Measurements from ENCODE around the gene DYNLL1.
"Not testable (repeated sequence)": the region's sequence is repeated elsewhere in the genome, so short reads cannot be mapped to it uniquely, and the experiment has no call there.

Gene DYNLL1

GRCh38 chr12:120508537-120508936 lies 12.6 kb downstream of the DYNLL1 start:
- H3K36me3 Mint-ChIP-seq (ENCODE audit: low read depth) = peaks cover 22% of the 10 kb centered on the region
- no peak for DNase-seq (ENCODE audit: low spot score)
- H3K27me3 Mint-ChIP-seq (ENCODE audit: low read depth) = no peaks in the 10 kb centered on the region
- no peak overlapping the region for H3K27ac Mint-ChIP-seq
- H3K9me3 Mint-ChIP-seq = no peaks in the 10 kb centered on the region
- no peak overlapping the region for H3K4me3 Mint-ChIP-seq
- H3K4me1 Mint-ChIP-seq (ENCODE audit: low read depth) = no peaks in the 10 kb centered on the region

- Mint-ChIP-seq H3K9me3 (no peaks in the 10 kb centered on the region), H3K36me3 (ENCODE audit: low read depth) (peaks cover 16% of the 10 kb centered on the region), H3K27me3 (ENCODE audit: low read depth) (no peaks in the 10 kb centered on the region), H3K4me1 (ENCODE audit: low read depth) (no peaks in the 10 kb centered on the region), H3K27ac (no peak overlapping the region), H3K4me3 (no peak overlapping the region)
- no peak for DNase-seq (ENCODE audit: low spot score)
These were observed 18.1 kb downstream of the DYNLL1 start for GRCh38 chr12:120514002-120514401.

- no peaks in the 10 kb centered on the region for H3K9me3 Mint-ChIP-seq
- H3K36me3 Mint-ChIP-seq (ENCODE audit: low read depth) = peaks cover 11% of the 10 kb centered on the region
- H3K27ac Mint-ChIP-seq = no peak overlapping the region
- no peak for DNase-seq (ENCODE audit: low spot score)
- H3K4me1 Mint-ChIP-seq (ENCODE audit: low read depth) = no peaks in the 10 kb centered on the region
- no peak overlapping the region for H3K4me3 Mint-ChIP-seq
- no peaks in the 10 kb centered on the region for H3K27me3 Mint-ChIP-seq (ENCODE audit: low read depth)
These were observed 19.6 kb downstream of the DYNLL1 start for GRCh38 chr12:120515496-120515895.

GRCh38 chr12:120519324-120519723 lies 23.4 kb downstream of the DYNLL1 start:
- H3K36me3 Mint-ChIP-seq (ENCODE audit: low read depth); DNase-seq (ENCODE audit: low spot score); H3K4me1 Mint-ChIP-seq (ENCODE audit: low read depth); H3K27me3 Mint-ChIP-seq (ENCODE audit: low read depth); H3K4me3 Mint-ChIP-seq; H3K27ac Mint-ChIP-seq; H3K9me3 Mint-ChIP-seq: not testable (repeated sequence)

- H3K4me1 Mint-ChIP-seq (ENCODE audit: low read depth) = peaks cover 3% of the 10 kb centered on the region
- no peaks in the 10 kb centered on the region for H3K27me3 Mint-ChIP-seq (ENCODE audit: low read depth)
- H3K4me3 Mint-ChIP-seq = no peak overlapping the region
- H3K9me3 Mint-ChIP-seq = no peaks in the 10 kb centered on the region
- H3K36me3 Mint-ChIP-seq (ENCODE audit: low read depth) = peaks cover 5% of the 10 kb centered on the region
- no peak for DNase-seq (ENCODE audit: low spot score)
- no peak overlapping the region for H3K27ac Mint-ChIP-seq
These were observed 26.7 kb downstream of the DYNLL1 start for GRCh38 chr12:120522568-120522967.

- H3K36me3 Mint-ChIP-seq (ENCODE audit: low read depth) = peaks cover 6% of the 10 kb centered on the region
- peak within 1 kb of the TSS; percentile 99 for H3K27ac Mint-ChIP-seq
- DNase-seq (ENCODE audit: low spot score) = peak; percentile 78
- no peaks in the 10 kb centered on the region for H3K27me3 Mint-ChIP-seq (ENCODE audit: low read depth)
- H3K4me3 Mint-ChIP-seq = peak within 1 kb of the TSS; percentile 100
- H3K9me3 Mint-ChIP-seq = no peaks in the 10 kb centered on the region
- peaks cover 19% of the 10 kb centered on the region for H3K4me1 Mint-ChIP-seq (ENCODE audit: low read depth)
These were observed 33.1 kb downstream of the DYNLL1 start, which contains the start of gene COQ5 for GRCh38 chr12:120528861-120529525. Gene COQ5 (minus strand): TSS chr12:120529158. CDS start chr12:120529141, 17 bp downstream.

- H3K27ac Mint-ChIP-seq = peak overlapping the region; percentile 99
- H3K4me1 Mint-ChIP-seq (ENCODE audit: low read depth) = peaks cover 21% of the 10 kb centered on the region
- no peak for DNase-seq (ENCODE audit: low spot score)
- peaks cover 8% of the 10 kb centered on the region for H3K36me3 Mint-ChIP-seq (ENCODE audit: low read depth)
- H3K9me3 Mint-ChIP-seq = no peaks in the 10 kb centered on the region
- no peaks in the 10 kb centered on the region for H3K27me3 Mint-ChIP-seq (ENCODE audit: low read depth)
- peak overlapping the region; percentile 100 for H3K4me3 Mint-ChIP-seq
These were observed 33.9 kb downstream of the DYNLL1 start for GRCh38 chr12:120529641-120530417.

GRCh38 chr12:120530418-120530761 lies 34.5 kb downstream of the DYNLL1 start:
- peak overlapping the region; percentile 45 for H3K27ac Mint-ChIP-seq
- not testable (repeated sequence) for H3K27me3 Mint-ChIP-seq (ENCODE audit: low read depth); DNase-seq (ENCODE audit: low spot score); H3K36me3 Mint-ChIP-seq (ENCODE audit: low read depth); H3K9me3 Mint-ChIP-seq
- peaks cover 21% of the 10 kb centered on the region for H3K4me1 Mint-ChIP-seq (ENCODE audit: low read depth)
- H3K4me3 Mint-ChIP-seq = peak overlapping the region; percentile 100

- no peaks in the 10 kb centered on the region for H3K27me3 Mint-ChIP-seq (ENCODE audit: low read depth)
- no peak for DNase-seq (ENCODE audit: low spot score)
- H3K9me3 Mint-ChIP-seq = no peaks in the 10 kb centered on the region
- H3K36me3 Mint-ChIP-seq (ENCODE audit: low read depth) = peaks cover 20% of the 10 kb centered on the region
- peaks cover 36% of the 10 kb centered on the region for H3K4me1 Mint-ChIP-seq (ENCODE audit: low read depth)
- H3K27ac Mint-ChIP-seq = no peak overlapping the region
- no peak overlapping the region for H3K4me3 Mint-ChIP-seq
These were observed 36.9 kb downstream of the DYNLL1 start for GRCh38 chr12:120532701-120533238.

GRCh38 chr12:120534203-120534702 lies 38.3 kb downstream of the DYNLL1 start, which contains the start of gene RNF10:
Gene RNF10 (plus strand): TSS chr12:120534356. CDS start chr12:120534812, 456 bp downstream.
- H3K9me3 Mint-ChIP-seq = no peaks in the 10 kb centered on the region
- peaks cover 30% of the 10 kb centered on the region for H3K36me3 Mint-ChIP-seq (ENCODE audit: low read depth)
- peak within 1 kb of the TSS; percentile 94 for H3K4me3 Mint-ChIP-seq
- peaks cover 48% of the 10 kb centered on the region for H3K4me1 Mint-ChIP-seq (ENCODE audit: low read depth)
- no peaks in the 10 kb centered on the region for H3K27me3 Mint-ChIP-seq (ENCODE audit: low read depth)
- peak; percentile 79 for DNase-seq (ENCODE audit: low spot score)
- H3K27ac Mint-ChIP-seq = peak within 1 kb of the TSS; percentile 93

- peak; percentile 47 for DNase-seq (ENCODE audit: low spot score)
- no peaks in the 10 kb centered on the region for H3K27me3 Mint-ChIP-seq (ENCODE audit: low read depth)
- H3K27ac Mint-ChIP-seq = peak overlapping the region; percentile 93
- H3K9me3 Mint-ChIP-seq = no peaks in the 10 kb centered on the region
- peaks cover 49% of the 10 kb centered on the region for H3K4me1 Mint-ChIP-seq (ENCODE audit: low read depth)
- H3K36me3 Mint-ChIP-seq (ENCODE audit: low read depth) = peaks cover 34% of the 10 kb centered on the region
- peak overlapping the region; percentile 94 for H3K4me3 Mint-ChIP-seq
These were observed 39.1 kb downstream of the DYNLL1 start for GRCh38 chr12:120534703-120535655.

- peak overlapping the region; percentile 72 for H3K27ac Mint-ChIP-seq
- peaks cover 51% of the 10 kb centered on the region for H3K4me1 Mint-ChIP-seq (ENCODE audit: low read depth)
- peak overlapping the region; percentile 94 for H3K4me3 Mint-ChIP-seq
- H3K36me3 Mint-ChIP-seq (ENCODE audit: low read depth) = peaks cover 38% of the 10 kb centered on the region
- H3K27me3 Mint-ChIP-seq (ENCODE audit: low read depth) = no peaks in the 10 kb centered on the region
- DNase-seq (ENCODE audit: low spot score) = no peak
- H3K9me3 Mint-ChIP-seq = no peaks in the 10 kb centered on the region
These were observed 40.3 kb downstream of the DYNLL1 start for GRCh38 chr12:120536064-120536791.

- Mint-ChIP-seq H3K4me1 (ENCODE audit: low read depth) (peaks cover 48% of the 10 kb centered on the region), H3K4me3 (peak overlapping the region; percentile 94), H3K9me3 (no peaks in the 10 kb centered on the region), H3K36me3 (ENCODE audit: low read depth) (peaks cover 41% of the 10 kb centered on the region), H3K27ac (no peak overlapping the region), H3K27me3 (ENCODE audit: low read depth) (no peaks in the 10 kb centered on the region)
- DNase-seq (ENCODE audit: low spot score) = no peak
These were observed 41.9 kb downstream of the DYNLL1 start for GRCh38 chr12:120537856-120538220.
